ES-I3 (cell line): ENCODE results near the gene RNASEH2A.
"Not testable (repeated sequence)": the region's sequence is repeated elsewhere in the genome, so short reads cannot be mapped to it uniquely, and the experiment has no call there.

Experiments used
- H3K36me3 ChIP-seq: 2 replicates; pipeline ENCODE4 v1.6.1; 2013; ENCODE audit warnings: mild to moderate bottlenecking, low read length, control low read depth, moderate library complexity; ENCODE audit not compliant: insufficient read depth
- H3K4me1 ChIP-seq: 2 replicates; pipeline ENCODE4 v1.6.1; 2013; ENCODE audit warnings: mild to moderate bottlenecking, control low read depth, low read length; ENCODE audit not compliant: insufficient read depth
- H3K9ac ChIP-seq: 2 replicates; pipeline ENCODE4 v1.6.1; 2013; ENCODE audit warnings: low read depth, mild to moderate bottlenecking, low read length, moderate library complexity
- H3K9me3 ChIP-seq: 2 replicates; pipeline ENCODE4 v1.6.1; 2013; ENCODE audit warnings: mild to moderate bottlenecking, low read length, moderate library complexity; ENCODE audit not compliant: control insufficient read depth, insufficient read depth

The RNASEH2A gene

GRCh38 chr19:12840091-12841079, 34.0 kb downstream of the RNASEH2A start:
- H3K4me1 ChIP-seq: peaks cover 9% of the 10 kb centered on the region
- H3K9ac ChIP-seq: peak overlapping the region; percentile 53; the same call in 1 of the 2 replicates
- no peaks in the 10 kb centered on the region for H3K36me3 ChIP-seq
- H3K9me3 ChIP-seq: no peaks in the 10 kb centered on the region

GRCh38 chr19:12841094-12841493, 34.7 kb downstream of the RNASEH2A start:
- peak overlapping the region; percentile 53; the same call in 1 of the 2 replicates for H3K9ac ChIP-seq
- H3K4me1 ChIP-seq: peaks cover 9% of the 10 kb centered on the region
- H3K36me3 ChIP-seq: no peaks in the 10 kb centered on the region
- H3K9me3 ChIP-seq: no peaks in the 10 kb centered on the region

- H3K9ac ChIP-seq: no peak overlapping the region
- H3K9me3 ChIP-seq: no peaks in the 10 kb centered on the region
- no peaks in the 10 kb centered on the region for H3K36me3 ChIP-seq
- peaks cover 9% of the 10 kb centered on the region for H3K4me1 ChIP-seq
Observed at GRCh38 chr19:12842511-12842910, 36.1 kb downstream of the RNASEH2A start.

- Histone ChIP-seq H3K9ac (no peak overlapping the region), H3K36me3 (no peaks in the 10 kb centered on the region), H3K4me1 (peaks cover 7% of the 10 kb centered on the region; the same call in 1 of the 2 replicates), H3K9me3 (no peaks in the 10 kb centered on the region)
Observed at GRCh38 chr19:12843328-12843727, 36.9 kb downstream of the RNASEH2A start.

GRCh38 chr19:12843999-12844732, 37.8 kb downstream of the RNASEH2A start:
- peaks cover 7% of the 10 kb centered on the region; the same call in 1 of the 2 replicates for H3K4me1 ChIP-seq
- no peaks in the 10 kb centered on the region for H3K36me3 ChIP-seq
- H3K9ac ChIP-seq: no peak overlapping the region
- no peaks in the 10 kb centered on the region for H3K9me3 ChIP-seq

- not testable (repeated sequence) for H3K9me3 ChIP-seq, H3K9ac ChIP-seq, H3K36me3 ChIP-seq, H3K4me1 ChIP-seq
Observed at GRCh38 chr19:12846613-12847012, 40.2 kb downstream of the RNASEH2A start.

- H3K4me1 ChIP-seq: peaks cover 3% of the 10 kb centered on the region; the same call in 1 of the 2 replicates
- H3K9ac ChIP-seq: peak overlapping the region; percentile 54; the same call in 1 of the 2 replicates
- H3K9me3 ChIP-seq: no peaks in the 10 kb centered on the region
- no peaks in the 10 kb centered on the region for H3K36me3 ChIP-seq
Observed at GRCh38 chr19:12847159-12848139, 41.1 kb downstream of the RNASEH2A start.

GRCh38 chr19:12856653-12857052, 50.3 kb downstream of the RNASEH2A start:
- Histone ChIP-seq H3K36me3 (no peaks in the 10 kb centered on the region), H3K4me1 (no peaks in the 10 kb centered on the region), H3K9me3 (no peaks in the 10 kb centered on the region), H3K9ac (no peak overlapping the region)

- H3K4me1 ChIP-seq: no peaks in the 10 kb centered on the region
- no peaks in the 10 kb centered on the region for H3K36me3 ChIP-seq
- no peak overlapping the region for H3K9ac ChIP-seq
- H3K9me3 ChIP-seq: no peaks in the 10 kb centered on the region
Observed at GRCh38 chr19:12858041-12858928, 51.9 kb downstream of the RNASEH2A start.

- Histone ChIP-seq H3K9ac (no peak overlapping the region), H3K4me1 (no peaks in the 10 kb centered on the region), H3K9me3 (no peaks in the 10 kb centered on the region), H3K36me3 (no peaks in the 10 kb centered on the region)
Observed at GRCh38 chr19:12859546-12859945, 53.2 kb downstream of the RNASEH2A start.
